Activated gamma-delta T cell treated with Interleukin-2 at 50 U/mL for 16 hours (primary cell): ENCODE measurements around the gene PHF11.

Experiments
- DNase-seq: peaks from one replicate; pipeline ENCODE4 v3.0.0-alpha.2; 2020

The PHF11 gene

GRCh38 chr13:49495783-49496762 lies at the start of gene PHF11:
Gene PHF11 (plus strand): TSS chr13:49495953. CDS start chr13:49496002, 49 bp downstream.
- DNase-seq, result peak; percentile 83

GRCh38 chr13:49446473-49446872 lies 49.3 kb upstream of the PHF11 start:
- DNase-seq, result no peak

GRCh38 chr13:49448753-49449152 lies 47.0 kb upstream of the PHF11 start:
- DNase-seq, result no peak

GRCh38 chr13:49450105-49450819 lies 45.5 kb upstream of the PHF11 start:
- DNase-seq, result no peak

- no peak for DNase-seq
These were observed 42.9 kb upstream of the PHF11 start for GRCh38 chr13:49452725-49453457.

- DNase-seq, result no peak
These were observed 42.3 kb upstream of the PHF11 start for GRCh38 chr13:49453465-49453864.

- DNase-seq, result no peak
These were observed 41.3 kb upstream of the PHF11 start for GRCh38 chr13:49454388-49455006.

GRCh38 chr13:49455007-49455398 lies 40.8 kb upstream of the PHF11 start:
- DNase-seq, result no peak

- DNase-seq, result no peak
These were observed 39.6 kb upstream of the PHF11 start for GRCh38 chr13:49456156-49456555.

- no peak for DNase-seq
These were observed 38.5 kb upstream of the PHF11 start for GRCh38 chr13:49457221-49457620.

- no peak for DNase-seq
These were observed 36.2 kb upstream of the PHF11 start for GRCh38 chr13:49459580-49459979.

- no peak for DNase-seq
These were observed 31.7 kb upstream of the PHF11 start for GRCh38 chr13:49464085-49464484.

- DNase-seq, result no peak
These were observed 31.0 kb upstream of the PHF11 start for GRCh38 chr13:49464621-49465325.

GRCh38 chr13:49466292-49466838 lies 29.4 kb upstream of the PHF11 start:
- no peak for DNase-seq

GRCh38 chr13:49472186-49472585 lies 23.6 kb upstream of the PHF11 start:
- DNase-seq, result no peak

GRCh38 chr13:49476529-49476928 lies 19.2 kb upstream of the PHF11 start:
- no peak for DNase-seq

- DNase-seq, result no peak
These were observed 14.0 kb upstream of the PHF11 start for GRCh38 chr13:49481788-49482187.

GRCh38 chr13:49488563-49488962 lies 7.2 kb upstream of the PHF11 start:
- DNase-seq, result no peak

GRCh38 chr13:49494645-49495044 lies 1.1 kb upstream of the PHF11 start:
- no peak for DNase-seq

- DNase-seq, result peak; percentile 18
These were observed 1.1 kb downstream of the PHF11 start for GRCh38 chr13:49496837-49497236.

GRCh38 chr13:49497272-49497671 lies 1.5 kb downstream of the PHF11 start:
- no peak for DNase-seq

- no peak for DNase-seq
These were observed 2.5 kb downstream of the PHF11 start for GRCh38 chr13:49498206-49498605.
